ENCODE data around the gene MRPL43. TPM values are rescaled to one million over a fixed set of nuclear protein-coding genes. Genes with fewer than 3 reads are reported as not detected.
A peak's percentile ranks its signal among the peaks of the same experiment; 100 is the strongest.

The MRPL43 gene
- total RNA-seq, 1 donor from 2014 or later, result 24.5 TPM

DNA sequence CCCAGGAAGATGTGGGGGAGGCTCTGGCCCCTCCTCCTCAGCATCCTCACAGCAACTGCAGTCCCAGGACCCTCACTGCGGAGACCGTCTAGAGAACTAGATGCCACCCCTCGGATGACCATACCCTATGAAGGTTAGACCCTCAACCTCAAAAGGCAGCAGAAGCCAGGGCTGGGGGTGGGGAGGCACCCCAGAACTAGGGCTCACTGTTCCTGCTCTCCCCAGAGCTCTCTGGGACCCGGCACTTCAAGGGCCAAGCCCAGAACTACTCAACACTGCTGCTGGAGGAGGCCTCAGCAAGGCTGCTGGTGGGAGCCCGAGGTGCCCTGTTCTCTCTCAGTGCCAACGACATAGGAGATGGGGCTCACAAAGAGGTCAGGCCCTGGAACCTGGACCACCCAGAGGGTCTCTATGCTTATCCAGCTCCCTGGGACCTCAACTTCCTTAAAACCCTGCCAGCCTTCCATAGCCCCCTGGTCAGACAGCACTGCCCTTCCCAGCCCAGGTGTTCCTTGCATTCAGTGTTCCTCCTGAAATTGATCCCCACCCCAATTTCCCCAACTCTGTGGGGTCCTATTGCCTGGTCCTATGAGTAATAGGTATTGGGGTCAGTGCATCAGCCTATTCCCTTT, 14.3 kb downstream of the MRPL43 start:
- Mint-ChIP-seq H3K4me3 (peak overlapping the region; percentile 53), H3K27ac (no peak overlapping the region), H3K36me3 (no peaks in the 10 kb centered on the region), H3K9me3 (no peaks in the 10 kb centered on the region), H3K4me1 (peaks cover 31% of the 10 kb centered on the region), H3K27me3 (ENCODE audit: insufficient read depth, low read depth) (peaks cover 14% of the 10 kb centered on the region)
- Histone ChIP-seq H3K79me2 (ENCODE audit: low read depth) (no peaks in the 10 kb centered on the region), H3K27me3 (peaks cover 19% of the 10 kb centered on the region), H3K27ac (no peak overlapping the region), H3K36me3 (no peaks in the 10 kb centered on the region), H3K4me2 (no peak overlapping the region), H2AFZ (replicated peaks) (no peak overlapping the region), H4K20me1 (ENCODE audit: low read depth) (peaks cover 4% of the 10 kb centered on the region), H3K9ac (no peak overlapping the region), H3K9me3 (ENCODE audit: low read depth) (no peaks in the 10 kb centered on the region), H3F3A (ENCODE audit: low read depth) (peaks cover 31% of the 10 kb centered on the region), H3K4me1 (peaks cover 13% of the 10 kb centered on the region), H3K4me3 (no peak overlapping the region)
- no peak for DNase-seq (ENCODE audit: low spot score)
- TF ChIP-seq EZH2 (IDR thresholded peaks at IDR 0.05) (no peak), EZH2phosphoT487 (IDR thresholded peaks at IDR 0.05) (no peak), CTCF (IDR thresholded peaks at IDR 0.05) (no peak)

DNA sequence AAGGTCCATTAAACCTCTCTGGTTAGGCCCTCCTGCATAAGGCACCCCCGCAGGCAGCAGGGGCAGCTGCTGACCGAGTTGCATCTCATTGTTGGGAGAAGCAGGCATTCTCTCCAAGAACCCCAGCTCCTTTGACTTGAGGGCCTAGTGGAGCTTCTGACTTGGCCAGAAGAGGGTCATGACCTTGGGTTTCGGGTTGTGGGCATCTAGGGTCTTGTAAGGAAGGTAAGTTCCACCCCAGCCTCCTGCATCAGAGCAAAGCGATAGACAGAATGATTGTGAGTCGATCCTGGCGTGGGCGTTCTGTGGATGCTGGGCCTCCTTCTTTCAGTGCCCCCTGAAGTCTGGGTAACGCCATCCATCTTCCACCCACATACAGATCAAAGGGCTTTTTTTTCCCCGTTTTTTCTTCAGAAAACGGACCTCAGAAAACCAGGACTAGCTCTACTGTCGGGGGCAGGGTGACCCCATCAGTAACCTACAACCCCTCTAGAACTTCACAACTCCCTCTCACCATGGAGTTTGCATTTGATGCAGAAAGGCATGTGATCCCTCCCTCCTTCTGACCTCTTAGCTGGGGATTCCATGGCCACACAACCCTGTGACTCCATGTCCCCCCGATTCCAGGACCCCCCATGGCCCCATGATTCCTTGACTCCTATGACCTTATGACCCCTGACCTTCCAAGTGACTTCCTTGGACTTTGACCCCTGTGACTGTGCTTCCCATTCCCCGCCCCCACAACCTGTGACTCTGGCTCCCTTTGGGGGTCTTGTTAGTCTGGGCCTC, 15.0 kb downstream of the MRPL43 start:
- Histone ChIP-seq H3K36me3 (no peaks in the 10 kb centered on the region), H3K79me2 (ENCODE audit: low read depth) (no peaks in the 10 kb centered on the region), H4K20me1 (ENCODE audit: low read depth) (peaks cover 4% of the 10 kb centered on the region), H2AFZ (replicated peaks) (no peak overlapping the region), H3K4me2 (peak overlapping the region; percentile 27), H3K27me3 (peaks cover 20% of the 10 kb centered on the region), H3K4me3 (no peak overlapping the region), H3K9ac (no peak overlapping the region), H3K27ac (no peak overlapping the region), H3K9me3 (ENCODE audit: low read depth) (no peaks in the 10 kb centered on the region), H3K4me1 (peaks cover 13% of the 10 kb centered on the region), H3F3A (ENCODE audit: low read depth) (peaks cover 33% of the 10 kb centered on the region)
- Mint-ChIP-seq H3K27me3 (ENCODE audit: insufficient read depth, low read depth) (peaks cover 14% of the 10 kb centered on the region), H3K9me3 (no peaks in the 10 kb centered on the region), H3K4me3 (peak overlapping the region; percentile 53), H3K36me3 (no peaks in the 10 kb centered on the region), H3K27ac (no peak overlapping the region), H3K4me1 (peaks cover 31% of the 10 kb centered on the region)
- TF ChIP-seq CTCF (IDR thresholded peaks at IDR 0.05) (no peak), EZH2 (IDR thresholded peaks at IDR 0.05) (no peak), EZH2phosphoT487 (IDR thresholded peaks at IDR 0.05) (no peak)
- no peak for DNase-seq (ENCODE audit: low spot score)

GRCh38 chr10:100970914-100971811, 16.1 kb downstream of the MRPL43 start:
- Histone ChIP-seq H3K27me3 (peaks cover 20% of the 10 kb centered on the region), H3K4me1 (peaks cover 13% of the 10 kb centered on the region), H3K36me3 (no peaks in the 10 kb centered on the region), H3K9me3 (ENCODE audit: low read depth) (no peaks in the 10 kb centered on the region), H3K4me3 (no peak overlapping the region), H2AFZ (replicated peaks) (no peak overlapping the region), H3K27ac (no peak overlapping the region), H3K79me2 (ENCODE audit: low read depth) (no peaks in the 10 kb centered on the region), H4K20me1 (ENCODE audit: low read depth) (peaks cover 4% of the 10 kb centered on the region), H3F3A (ENCODE audit: low read depth) (peaks cover 33% of the 10 kb centered on the region), H3K9ac (no peak overlapping the region), H3K4me2 (no peak overlapping the region)
- Mint-ChIP-seq H3K27me3 (ENCODE audit: insufficient read depth, low read depth) (peaks cover 14% of the 10 kb centered on the region), H3K36me3 (no peaks in the 10 kb centered on the region), H3K4me1 (peaks cover 31% of the 10 kb centered on the region), H3K4me3 (peak overlapping the region; percentile 85), H3K9me3 (no peaks in the 10 kb centered on the region), H3K27ac (no peak overlapping the region)
- TF ChIP-seq CTCF (IDR thresholded peaks at IDR 0.05) (no peak), EZH2 (IDR thresholded peaks at IDR 0.05) (no peak), EZH2phosphoT487 (IDR thresholded peaks at IDR 0.05) (no peak)
- no peak for DNase-seq (ENCODE audit: low spot score)

Data from neural progenitor cell (in vitro differentiated cells).